Measurements from ENCODE around the gene KIAA1614.

DNA sequence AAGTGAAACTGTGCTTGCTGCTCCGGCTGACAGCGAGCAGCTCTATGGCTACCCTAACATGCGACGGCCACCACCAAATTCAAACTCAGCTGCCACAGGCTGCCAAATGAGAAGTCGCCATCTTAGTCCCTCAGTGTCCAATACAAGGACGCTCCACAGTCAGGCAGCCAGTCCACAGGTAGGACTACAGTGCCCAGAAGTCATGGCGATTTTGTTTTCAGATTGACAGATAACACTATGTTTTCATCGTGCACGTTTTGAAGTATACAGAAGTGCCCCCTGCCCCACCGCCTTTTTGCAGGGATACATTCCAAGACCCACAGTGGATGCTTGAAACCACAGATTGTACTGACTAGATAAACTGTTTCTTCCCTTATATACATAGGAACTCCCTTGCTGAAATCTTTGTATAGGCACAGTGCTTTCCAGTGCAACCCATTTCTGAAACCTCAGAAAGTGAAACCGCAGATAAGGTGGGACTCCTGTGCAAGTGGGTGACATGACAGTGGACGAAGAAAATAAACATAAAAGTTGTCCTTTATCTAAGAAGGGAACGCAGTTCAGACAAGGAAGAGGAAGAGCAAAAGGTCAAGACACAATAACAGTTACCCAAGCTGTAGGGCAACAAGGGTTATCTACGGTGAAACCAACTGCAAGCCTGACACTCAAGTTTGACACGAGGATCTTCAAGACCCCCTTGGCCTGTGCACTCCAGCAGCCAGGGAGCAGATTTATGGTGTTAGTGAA is 57.8 kb downstream of the KIAA1614 start:
- TF ChIP-seq, protein P1, sequence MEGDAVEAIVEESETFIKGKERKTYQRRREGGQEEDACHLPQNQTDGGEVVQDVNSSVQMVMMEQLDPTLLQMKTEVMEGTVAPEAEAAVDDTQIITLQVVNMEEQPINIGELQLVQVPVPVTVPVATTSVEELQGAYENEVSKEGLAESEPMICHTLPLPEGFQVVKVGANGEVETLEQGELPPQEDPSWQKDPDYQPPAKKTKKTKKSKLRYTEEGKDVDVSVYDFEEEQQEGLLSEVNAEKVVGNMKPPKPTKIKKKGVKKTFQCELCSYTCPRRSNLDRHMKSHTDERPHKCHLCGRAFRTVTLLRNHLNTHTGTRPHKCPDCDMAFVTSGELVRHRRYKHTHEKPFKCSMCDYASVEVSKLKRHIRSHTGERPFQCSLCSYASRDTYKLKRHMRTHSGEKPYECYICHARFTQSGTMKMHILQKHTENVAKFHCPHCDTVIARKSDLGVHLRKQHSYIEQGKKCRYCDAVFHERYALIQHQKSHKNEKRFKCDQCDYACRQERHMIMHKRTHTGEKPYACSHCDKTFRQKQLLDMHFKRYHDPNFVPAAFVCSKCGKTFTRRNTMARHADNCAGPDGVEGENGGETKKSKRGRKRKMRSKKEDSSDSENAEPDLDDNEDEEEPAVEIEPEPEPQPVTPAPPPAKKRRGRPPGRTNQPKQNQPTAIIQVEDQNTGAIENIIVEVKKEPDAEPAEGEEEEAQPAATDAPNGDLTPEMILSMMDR (IDR thresholded peaks at IDR 0.05) = no peak
- TF ChIP-seq POLR2AphosphoS5 (IDR thresholded peaks at IDR 0.05) = no peak

All from breast epithelium (tissue), 3 donors.